Activated T-cell treated with anti-CD3 and anti-CD28 coated beads, Interleukin-2, amount 50 U/mL, for 4 hours (primary cell): ENCODE measurements around the gene MRPL10. TPM values are rescaled to one million over a fixed set of nuclear protein-coding genes. Genes with fewer than 3 reads are reported as not detected.

Source experiments
- ATAC-seq, 2 donors: fragments of 200-7000 bp; cut with Tn5 transposase; one replicate each; pipeline ENCODE4 v1.10.0; 2021
- DNase-seq: peaks from one replicate; pipeline ENCODE4 v3.0.0-alpha.2; 2020
- H3K27me3 Mint-ChIP-seq: one replicate; pipeline ENCODE4 v1.8.0; 2021; ENCODE audit warnings: low read depth, mixed read lengths
- H3K36me3 Mint-ChIP-seq: one replicate; pipeline ENCODE4 v1.8.0; 2022; ENCODE audit warnings: mixed read lengths; ENCODE audit not compliant: insufficient read depth
- H3K4me1 Mint-ChIP-seq: one replicate; pipeline ENCODE4 v1.8.0; 2021; ENCODE audit warnings: low read depth, mixed read lengths
- H3K4me3 Mint-ChIP-seq: one replicate; pipeline ENCODE4 v1.8.0; 2021; ENCODE audit warnings: mild to moderate bottlenecking, moderate library complexity, mixed read lengths
- H3K9me3 Mint-ChIP-seq: one replicate; pipeline ENCODE4 v1.8.0; 2021; ENCODE audit warnings: mixed read lengths
- total RNA-seq, 3 donors: library from RNA; stranded (reverse); gene quantifications; one replicate each; pipeline ENCODE4 v1.2.1, GENCODE V29; 2021

Gene MRPL10
- total RNA-seq, 3 donors from 2014 or later = 56.6 to 62.1 (median 58.6) TPM

DNA sequence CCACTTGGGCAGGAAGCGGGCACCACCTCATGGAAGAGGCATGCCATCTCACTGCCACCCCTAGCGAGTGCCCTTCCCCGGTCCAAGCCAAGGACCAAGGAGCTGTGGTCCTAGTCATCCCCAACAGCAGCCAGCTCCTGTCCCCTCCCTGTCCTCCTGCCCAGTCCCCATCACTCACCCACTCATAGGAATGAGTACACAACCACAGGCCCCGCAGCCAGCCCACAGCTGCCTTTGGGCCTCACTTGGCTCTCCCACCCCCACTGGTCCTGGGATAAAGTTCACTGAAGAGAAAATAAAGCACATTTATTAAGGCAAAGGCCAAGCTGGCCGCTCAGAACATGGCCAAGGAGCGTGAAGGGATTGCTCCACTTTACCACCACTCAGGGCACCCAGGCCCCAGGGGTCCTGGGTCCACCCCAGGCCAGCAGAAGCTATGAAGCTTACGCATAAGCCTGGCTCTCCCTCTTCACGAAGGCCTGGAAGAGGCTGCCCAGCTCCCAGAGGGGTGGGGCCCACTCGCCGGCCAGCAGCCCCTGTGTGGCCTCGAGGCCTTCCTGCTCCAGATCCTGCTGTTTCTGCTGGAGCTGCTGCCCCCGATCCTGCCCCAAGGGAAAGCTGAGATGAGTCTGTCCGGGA is 6.2 kb upstream of the MRPL10 start:
- ATAC-seq (no peak), DNase-seq (no peak)
- no peaks in the 10 kb centered on the region for H3K27me3 Mint-ChIP-seq
- H3K4me3 Mint-ChIP-seq = no peak overlapping the region
- peaks cover 50% of the 10 kb centered on the region for H3K4me1 Mint-ChIP-seq
- H3K9me3 Mint-ChIP-seq = no peaks in the 10 kb centered on the region
- H3K36me3 Mint-ChIP-seq = no peaks in the 10 kb centered on the region

DNA sequence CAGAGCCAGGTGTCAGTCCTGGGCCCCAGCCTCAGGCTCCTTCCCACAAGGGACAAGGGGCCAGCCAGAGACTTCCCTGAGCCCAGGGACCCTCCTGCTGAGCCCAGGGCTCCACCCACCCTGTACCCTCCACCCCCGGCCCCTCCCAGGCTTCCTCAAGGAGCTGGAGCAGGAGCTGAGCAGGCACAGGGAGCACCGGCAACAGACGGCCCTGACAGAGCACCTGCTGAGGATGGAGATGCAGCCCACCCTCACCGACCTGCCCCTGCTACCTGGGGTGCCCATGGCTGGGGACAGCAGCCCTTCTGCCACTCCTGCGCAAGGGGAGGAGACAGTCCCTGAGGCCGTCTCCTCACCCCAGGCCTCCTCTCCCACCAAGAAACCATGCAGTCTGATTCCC is 5.3 kb upstream of the MRPL10 start:
- Mint-ChIP-seq H3K27me3 (no peaks in the 10 kb centered on the region), H3K36me3 (no peaks in the 10 kb centered on the region), H3K4me1 (peaks cover 47% of the 10 kb centered on the region), H3K4me3 (no peak overlapping the region), H3K9me3 (no peaks in the 10 kb centered on the region)
- DNase-seq = no peak
- no peak for ATAC-seq

DNA sequence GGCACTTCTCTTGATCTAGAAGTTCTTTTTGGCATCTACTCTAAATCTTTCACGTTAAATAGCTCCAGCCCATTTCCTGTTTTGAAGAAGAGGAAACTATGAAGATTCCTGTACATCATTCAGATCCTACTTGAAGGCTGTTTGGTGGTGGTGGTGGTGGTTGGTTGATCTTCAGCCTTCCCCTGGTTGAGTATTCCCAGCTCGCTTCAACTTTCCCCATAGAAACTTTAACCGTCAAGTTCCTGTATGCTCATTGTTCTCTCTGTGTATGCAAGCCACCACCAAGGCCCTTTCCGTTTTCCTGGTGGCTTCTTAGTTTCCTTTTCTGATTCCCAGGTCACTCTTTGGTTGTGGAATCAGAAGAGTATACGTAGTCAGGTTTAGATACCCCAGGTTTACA is 3.4 kb upstream of the MRPL10 start:
- peaks cover 4% of the 10 kb centered on the region for H3K36me3 Mint-ChIP-seq
- H3K9me3 Mint-ChIP-seq = no peaks in the 10 kb centered on the region
- peaks cover 51% of the 10 kb centered on the region for H3K4me1 Mint-ChIP-seq
- DNase-seq = no peak
- ATAC-seq = no peak
- no peak overlapping the region for H3K4me3 Mint-ChIP-seq
- H3K27me3 Mint-ChIP-seq = no peaks in the 10 kb centered on the region

DNA sequence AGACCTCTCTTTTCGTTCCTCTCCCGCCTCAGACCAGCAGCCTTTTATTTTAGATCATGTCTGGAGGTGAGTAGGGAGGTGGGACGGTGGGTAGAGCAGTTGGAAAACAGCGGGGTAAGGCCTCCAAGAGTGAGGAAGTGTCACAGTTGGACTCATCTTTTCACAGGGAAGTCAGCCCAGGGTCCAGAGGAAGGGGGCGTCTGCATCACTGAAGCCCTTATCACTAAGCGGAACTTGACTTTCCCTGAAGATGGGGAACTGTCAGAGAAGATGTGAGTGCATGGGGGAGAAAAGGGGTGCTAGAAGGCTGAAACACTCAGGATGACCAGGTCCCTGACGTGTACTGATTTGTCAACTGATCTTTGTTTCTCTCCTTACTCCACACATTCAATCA is 590 bp upstream of the MRPL10 start:
- Mint-ChIP-seq H3K4me3 (peak overlapping the region; percentile 100), H3K4me1 (peaks cover 58% of the 10 kb centered on the region), H3K9me3 (no peaks in the 10 kb centered on the region), H3K27me3 (no peaks in the 10 kb centered on the region), H3K36me3 (peaks cover 7% of the 10 kb centered on the region)
- ATAC-seq (peak in 1 of 2 donors; percentile 6), DNase-seq (no peak)

DNA sequence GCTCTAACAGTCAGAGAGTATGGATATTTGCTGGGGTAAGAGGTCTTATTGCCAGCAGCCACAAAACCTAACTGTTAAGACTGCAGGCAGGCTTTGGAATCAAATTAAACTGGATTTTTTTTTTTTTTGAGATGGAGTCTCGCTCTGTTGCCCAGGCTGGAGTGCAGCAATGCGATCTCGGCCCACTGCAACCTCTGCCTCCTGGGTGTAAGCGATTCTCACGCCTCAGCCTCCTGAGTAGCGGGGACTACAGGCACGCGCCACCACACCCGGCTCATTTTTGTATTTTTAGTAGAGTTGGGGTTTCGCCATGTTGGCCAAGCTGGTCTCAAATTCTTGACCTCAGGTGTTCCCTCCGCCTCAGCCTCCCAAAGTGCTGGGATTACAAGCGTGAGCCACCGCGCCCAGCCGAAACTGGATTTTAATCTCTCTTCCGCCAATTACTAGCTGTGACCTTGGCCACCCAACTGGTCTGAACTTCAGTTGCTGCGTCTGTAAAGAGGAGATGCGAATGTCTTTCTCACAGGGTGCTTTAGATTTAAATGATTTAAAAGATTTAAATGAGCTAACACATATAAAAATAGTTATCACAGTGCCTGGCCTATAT is 842 bp downstream of the MRPL10 start:
- DNase-seq = no peak
- Mint-ChIP-seq H3K27me3 (no peaks in the 10 kb centered on the region), H3K36me3 (peaks cover 12% of the 10 kb centered on the region), H3K4me1 (peaks cover 53% of the 10 kb centered on the region), H3K4me3 (peak overlapping the region; percentile 100), H3K9me3 (no peaks in the 10 kb centered on the region)
- ATAC-seq = no peak

DNA sequence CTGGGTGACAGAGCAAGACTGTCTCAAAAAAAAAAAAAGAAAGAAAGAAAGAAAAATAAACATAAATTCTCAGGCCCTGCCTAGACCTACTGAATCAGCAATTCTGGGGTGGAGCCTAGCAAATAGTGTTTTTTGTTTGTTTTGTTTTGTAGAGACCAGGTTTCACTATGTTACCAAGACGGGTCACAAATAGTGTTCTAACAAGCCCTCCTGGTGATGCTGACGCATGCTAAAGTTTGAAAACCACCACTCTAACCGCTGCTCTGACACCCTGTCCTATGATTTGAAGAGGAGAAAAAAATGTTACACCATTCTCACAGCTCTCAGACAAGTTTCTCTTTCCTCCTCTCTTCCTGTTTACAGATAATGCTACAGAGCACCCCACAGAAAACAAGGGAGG is 1.5 kb downstream of the MRPL10 start:
- peak; percentile 7 to 54 for ATAC-seq

DNA sequence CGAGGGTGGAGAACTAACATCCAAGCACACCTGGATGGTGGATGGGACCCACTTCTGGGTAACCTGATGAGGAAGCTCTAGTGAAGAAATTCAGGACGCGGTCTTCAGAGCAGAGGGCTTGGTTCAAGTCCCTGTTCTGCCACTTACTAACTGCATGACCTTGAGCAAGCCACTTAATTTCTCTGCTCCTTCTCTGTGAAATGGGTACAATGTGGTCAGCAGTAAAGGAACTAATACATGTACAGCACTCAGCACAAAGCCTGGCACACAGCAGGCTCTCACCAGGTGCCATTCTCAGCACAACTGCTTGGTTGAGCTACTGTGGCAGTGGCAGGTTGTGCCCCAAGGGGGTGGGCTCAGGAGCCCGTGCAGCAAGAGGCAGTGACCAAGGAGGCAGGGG is 7.8 kb downstream of the MRPL10 start:
- Mint-ChIP-seq H3K4me1 (peaks cover 22% of the 10 kb centered on the region), H3K36me3 (peaks cover 23% of the 10 kb centered on the region), H3K4me3 (no peak overlapping the region), H3K27me3 (no peaks in the 10 kb centered on the region), H3K9me3 (no peaks in the 10 kb centered on the region)
- ATAC-seq (no peak), DNase-seq (no peak)

More for the DNA sequence above, 1.5 kb downstream of the MRPL10 start:
- H3K4me1 Mint-ChIP-seq = peaks cover 47% of the 10 kb centered on the region
- no peaks in the 10 kb centered on the region for H3K27me3 Mint-ChIP-seq
- no peaks in the 10 kb centered on the region for H3K9me3 Mint-ChIP-seq
- no peak for DNase-seq
- peaks cover 15% of the 10 kb centered on the region for H3K36me3 Mint-ChIP-seq
- peak overlapping the region; percentile 100 for H3K4me3 Mint-ChIP-seq

DNA sequence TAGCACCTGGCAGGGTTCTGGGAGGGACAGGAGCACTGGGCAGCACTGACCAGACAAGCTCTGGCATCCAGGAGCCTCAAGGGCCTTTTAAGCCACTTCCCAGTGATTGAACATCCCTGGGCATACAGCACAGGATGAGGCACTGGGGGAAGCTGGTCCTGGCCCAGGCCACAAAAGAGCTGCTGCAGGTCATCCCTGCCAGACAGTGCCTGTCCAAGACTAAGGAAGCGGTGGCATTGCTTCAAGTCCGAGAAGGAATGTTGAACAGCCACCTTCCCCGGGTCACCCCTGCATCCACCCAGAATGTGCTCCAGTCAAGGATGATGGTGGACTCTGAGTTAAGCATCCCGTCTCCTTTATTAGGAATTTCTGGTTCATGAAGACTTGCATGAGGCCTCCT is 8.6 kb downstream of the MRPL10 start:
- no peaks in the 10 kb centered on the region for H3K27me3 Mint-ChIP-seq
- H3K4me1 Mint-ChIP-seq = peaks cover 20% of the 10 kb centered on the region
- no peak for ATAC-seq
- no peak for DNase-seq
- peak overlapping the region; percentile 40 for H3K4me3 Mint-ChIP-seq
- H3K36me3 Mint-ChIP-seq = peaks cover 22% of the 10 kb centered on the region
- no peaks in the 10 kb centered on the region for H3K9me3 Mint-ChIP-seq

DNA sequence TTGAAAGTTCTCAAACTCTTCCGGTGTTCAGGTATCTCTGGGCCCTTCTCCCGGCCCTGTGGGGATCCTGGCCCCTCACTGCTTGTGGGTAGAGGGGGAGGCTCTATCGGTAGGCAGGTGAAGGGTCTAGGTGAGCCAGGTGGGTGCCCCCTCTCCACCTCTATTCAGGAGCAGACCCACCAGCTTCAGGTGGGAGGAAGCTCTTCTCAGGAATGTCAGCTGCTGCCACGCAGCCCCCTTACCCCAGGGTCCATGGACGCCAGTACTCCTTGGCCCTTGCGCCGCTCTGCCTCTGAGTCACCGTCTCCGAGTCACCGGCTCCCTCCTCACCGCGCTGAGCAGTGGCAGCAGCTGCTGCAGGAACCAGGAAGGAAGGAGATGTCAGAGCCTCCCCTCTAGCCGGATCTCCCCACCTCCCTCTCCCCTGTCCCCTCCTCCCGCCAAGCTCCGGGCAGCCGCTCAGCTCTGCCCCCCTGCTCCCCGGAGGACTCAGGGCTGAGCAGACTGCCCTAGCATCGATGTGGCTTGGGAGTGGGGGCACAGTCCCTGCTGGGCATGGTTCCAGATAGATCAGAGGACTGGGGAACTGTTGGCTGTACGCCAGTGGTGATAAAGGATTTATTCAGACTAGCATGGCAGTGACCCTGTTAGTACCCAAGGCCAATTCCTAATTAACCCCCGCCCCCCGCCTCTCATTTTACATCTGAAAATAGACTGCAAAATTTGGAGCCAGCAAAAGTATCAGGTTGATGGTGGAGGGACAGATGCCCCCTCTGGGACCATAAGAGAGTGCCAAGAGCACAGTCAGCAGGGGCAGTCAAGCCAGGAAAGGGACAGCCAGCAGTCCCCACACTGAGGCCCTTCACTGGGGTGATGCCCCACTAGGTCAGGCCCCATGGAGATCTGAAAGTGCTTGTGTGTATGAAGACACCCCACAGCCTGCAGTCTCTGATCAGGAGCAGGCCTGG is 9.6 kb downstream of the MRPL10 start, which contains the start of gene OSBPL7:
TSS of gene OSBPL7 (minus strand) at position 371 of the 968 bp plus-strand sequence. CDS start 1,516 bp downstream, outside the sequence.
- Mint-ChIP-seq H3K9me3 (no peaks in the 10 kb centered on the region), H3K4me1 (peaks cover 20% of the 10 kb centered on the region), H3K4me3 (peak within 1 kb of the TSS; percentile 90), H3K27me3 (no peaks in the 10 kb centered on the region), H3K36me3 (peaks cover 28% of the 10 kb centered on the region)
- DNase-seq (peak; percentile 73), ATAC-seq (peak; percentile 98 to 99)

DNA sequence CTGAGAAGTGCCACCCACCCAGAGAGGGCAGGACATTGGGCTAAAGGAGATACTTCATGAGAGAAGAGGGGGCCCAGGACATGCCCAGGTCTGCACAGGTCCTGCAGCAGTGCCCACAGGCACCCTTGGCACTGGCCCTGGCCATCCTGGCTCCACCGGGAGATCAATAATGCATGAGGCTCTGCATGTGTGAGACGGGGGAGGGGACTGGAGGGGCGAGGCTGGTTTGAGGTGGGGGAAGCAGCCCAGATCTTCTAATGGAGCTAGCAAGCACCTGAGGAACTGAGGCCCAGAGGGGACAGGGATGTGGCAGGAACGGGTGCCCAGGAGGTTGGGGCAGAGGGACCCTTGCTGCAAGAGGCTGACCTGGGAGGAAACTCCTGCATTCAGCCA is 10.3 kb downstream of the MRPL10 start:
- Mint-ChIP-seq H3K27me3 (no peaks in the 10 kb centered on the region), H3K36me3 (peaks cover 24% of the 10 kb centered on the region), H3K9me3 (no peaks in the 10 kb centered on the region), H3K4me1 (peaks cover 20% of the 10 kb centered on the region), H3K4me3 (peak overlapping the region; percentile 90)
- no peak for ATAC-seq
- DNase-seq = no peak

DNA sequence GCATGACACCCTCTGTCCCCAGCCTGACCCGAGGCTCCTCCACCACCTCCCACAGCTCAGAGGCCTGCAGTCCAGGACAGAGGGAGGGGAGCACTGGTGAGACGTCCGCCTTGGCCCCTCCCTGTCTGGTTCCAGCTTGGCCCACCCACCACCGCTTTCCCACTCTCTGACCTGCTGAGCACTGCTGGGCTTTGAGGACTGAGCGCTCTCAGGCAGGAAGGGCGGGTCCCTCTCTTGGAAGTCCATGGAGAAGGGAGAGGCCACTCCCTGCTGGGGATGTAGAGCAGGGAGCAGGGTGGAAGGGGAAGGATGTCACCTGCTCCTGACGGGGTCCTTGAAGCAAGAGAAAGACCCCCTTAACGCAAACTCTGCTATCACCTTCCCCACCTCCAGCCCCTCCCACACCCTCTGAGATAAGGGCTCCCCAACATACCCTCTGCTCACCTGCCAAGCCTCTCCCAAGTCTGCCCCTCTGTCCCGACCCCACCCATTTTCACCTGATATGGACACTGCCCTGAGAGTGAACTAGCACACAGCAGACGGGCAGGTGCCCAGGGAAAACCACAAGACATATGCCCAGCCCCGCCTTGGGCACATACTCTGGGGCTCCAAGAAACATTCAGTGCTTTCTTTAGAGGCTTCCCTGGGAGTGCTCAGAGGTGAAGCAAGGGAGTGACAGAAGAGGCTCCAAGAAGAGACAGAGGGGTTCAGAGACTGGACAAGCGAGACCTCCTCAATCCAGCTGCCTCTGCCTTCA is 11.1 kb downstream of the MRPL10 start:
- peaks cover 20% of the 10 kb centered on the region for H3K4me1 Mint-ChIP-seq
- peak overlapping the region; percentile 90 for H3K4me3 Mint-ChIP-seq
- DNase-seq (no peak), ATAC-seq (no peak)
- peaks cover 25% of the 10 kb centered on the region for H3K36me3 Mint-ChIP-seq
- no peaks in the 10 kb centered on the region for H3K27me3 Mint-ChIP-seq
- H3K9me3 Mint-ChIP-seq = no peaks in the 10 kb centered on the region

DNA sequence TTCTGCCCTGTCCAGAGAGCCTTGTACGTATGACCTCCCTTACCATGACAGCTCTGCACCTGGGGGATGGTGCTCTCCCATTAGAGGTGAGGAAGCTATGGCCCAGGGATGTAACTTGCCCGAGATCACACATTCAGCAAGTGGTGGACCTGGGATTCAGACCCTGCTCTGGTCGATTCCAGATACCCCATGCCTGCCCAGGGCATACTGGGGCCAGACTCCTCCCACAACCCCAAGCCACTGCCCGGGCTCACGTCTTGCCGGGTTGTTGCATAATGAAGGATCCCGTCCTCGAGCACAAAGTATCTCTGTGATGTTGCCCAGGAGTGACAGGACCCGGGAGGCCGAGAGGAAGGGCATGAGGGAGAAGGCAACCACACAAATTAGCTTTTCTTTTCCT is 11.9 kb downstream of the MRPL10 start:
- Mint-ChIP-seq H3K4me3 (no peak overlapping the region), H3K36me3 (peaks cover 24% of the 10 kb centered on the region), H3K27me3 (no peaks in the 10 kb centered on the region), H3K4me1 (peaks cover 20% of the 10 kb centered on the region), H3K9me3 (no peaks in the 10 kb centered on the region)
- DNase-seq (no peak), ATAC-seq (no peak)

DNA sequence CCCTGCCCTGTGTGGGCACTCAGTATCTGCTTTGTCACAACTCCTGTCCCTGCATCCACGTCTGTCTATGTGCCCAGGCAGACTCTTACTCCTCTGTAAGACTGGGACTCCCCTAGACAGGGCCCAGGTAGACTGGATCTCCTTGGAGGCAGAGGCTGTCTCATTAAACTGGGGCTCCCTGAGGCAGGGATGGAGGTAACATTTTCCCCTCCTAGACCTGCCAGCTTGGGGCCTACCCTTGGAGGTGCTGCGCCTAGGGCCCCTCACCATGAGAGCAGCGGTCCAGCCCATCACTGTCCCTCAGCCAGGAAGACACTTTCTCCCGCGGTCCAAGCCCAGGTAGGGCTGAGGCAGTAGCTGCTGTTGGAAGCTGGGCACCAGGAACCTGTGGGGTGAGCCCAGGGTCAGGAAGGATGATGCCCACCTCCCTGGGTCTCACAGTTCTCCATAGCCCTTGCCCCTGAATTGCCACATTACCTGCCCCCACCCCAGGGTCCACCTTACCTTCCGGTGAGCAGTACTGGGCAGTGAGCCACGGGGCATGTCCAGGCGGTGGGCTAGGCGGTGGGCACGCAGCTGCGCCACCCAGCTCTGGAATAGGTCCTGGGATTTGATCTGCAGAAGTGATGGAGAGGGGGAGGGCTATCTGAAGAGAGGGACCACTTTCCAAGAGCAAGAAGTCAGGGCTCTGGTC is 13.2 kb downstream of the MRPL10 start:
- Mint-ChIP-seq H3K27me3 (no peaks in the 10 kb centered on the region), H3K9me3 (no peaks in the 10 kb centered on the region), H3K4me3 (no peak overlapping the region), H3K4me1 (peaks cover 20% of the 10 kb centered on the region), H3K36me3 (peaks cover 16% of the 10 kb centered on the region)
- DNase-seq (no peak), ATAC-seq (no peak)
